ENCODE data around the gene ENTPD3.

ENTPD3 gene, protein sequence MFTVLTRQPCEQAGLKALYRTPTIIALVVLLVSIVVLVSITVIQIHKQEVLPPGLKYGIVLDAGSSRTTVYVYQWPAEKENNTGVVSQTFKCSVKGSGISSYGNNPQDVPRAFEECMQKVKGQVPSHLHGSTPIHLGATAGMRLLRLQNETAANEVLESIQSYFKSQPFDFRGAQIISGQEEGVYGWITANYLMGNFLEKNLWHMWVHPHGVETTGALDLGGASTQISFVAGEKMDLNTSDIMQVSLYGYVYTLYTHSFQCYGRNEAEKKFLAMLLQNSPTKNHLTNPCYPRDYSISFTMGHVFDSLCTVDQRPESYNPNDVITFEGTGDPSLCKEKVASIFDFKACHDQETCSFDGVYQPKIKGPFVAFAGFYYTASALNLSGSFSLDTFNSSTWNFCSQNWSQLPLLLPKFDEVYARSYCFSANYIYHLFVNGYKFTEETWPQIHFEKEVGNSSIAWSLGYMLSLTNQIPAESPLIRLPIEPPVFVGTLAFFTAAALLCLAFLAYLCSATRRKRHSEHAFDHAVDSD

DNA sequence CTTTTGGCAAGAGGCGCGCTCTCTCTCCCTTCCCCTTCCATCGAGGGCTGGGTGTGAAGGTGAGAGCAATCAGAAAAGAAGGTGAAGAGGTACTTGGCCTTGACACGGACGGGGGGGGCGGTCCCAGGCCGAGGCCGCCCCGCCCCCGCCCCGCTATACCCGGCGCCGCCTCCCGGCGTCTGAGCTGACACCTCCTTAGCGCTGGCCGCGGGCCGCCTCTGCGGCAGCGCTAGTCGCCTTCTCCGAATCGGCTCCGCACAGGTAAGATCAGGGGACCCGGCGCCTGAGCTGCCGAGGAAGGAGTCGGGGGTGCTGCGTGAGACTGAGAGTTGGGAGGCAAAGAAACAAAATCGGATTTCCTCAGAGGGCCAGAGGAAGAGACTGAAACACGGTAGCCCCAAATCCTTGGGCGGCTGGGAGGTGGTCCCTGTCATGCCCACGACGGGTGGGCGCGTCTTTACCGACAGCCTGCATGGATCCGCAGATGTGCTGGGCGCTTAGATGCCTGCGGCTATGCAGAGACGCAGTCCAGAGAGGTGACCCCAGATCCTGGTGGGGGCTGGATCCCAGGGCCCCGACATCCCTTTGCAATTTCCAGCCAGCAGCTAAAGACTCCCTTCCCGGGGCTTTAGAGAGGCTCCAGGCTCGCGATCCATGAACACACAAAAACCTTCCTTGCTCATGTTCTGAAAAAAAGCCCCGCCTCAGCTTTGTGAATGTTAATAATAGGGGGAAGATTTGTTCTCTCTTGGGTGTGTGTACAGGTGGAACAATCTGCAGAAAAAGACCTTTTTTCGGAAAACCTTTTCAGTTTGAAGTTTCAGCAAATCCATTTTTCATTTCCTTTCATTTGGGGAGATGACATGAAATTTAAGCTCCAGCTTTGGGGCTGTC lies at the start of gene ENTPD3:
ENTPD3 (plus strand) TSS at position 184 of the 894 bp plus-strand sequence. CDS start 874 bp downstream, outside the sequence.
- DNase-seq (ENCODE audit: low read depth in 2 of 3, low spot score in 2 of 3): peak in 2 of 3 experiments; percentile 3 to 11

DNA sequence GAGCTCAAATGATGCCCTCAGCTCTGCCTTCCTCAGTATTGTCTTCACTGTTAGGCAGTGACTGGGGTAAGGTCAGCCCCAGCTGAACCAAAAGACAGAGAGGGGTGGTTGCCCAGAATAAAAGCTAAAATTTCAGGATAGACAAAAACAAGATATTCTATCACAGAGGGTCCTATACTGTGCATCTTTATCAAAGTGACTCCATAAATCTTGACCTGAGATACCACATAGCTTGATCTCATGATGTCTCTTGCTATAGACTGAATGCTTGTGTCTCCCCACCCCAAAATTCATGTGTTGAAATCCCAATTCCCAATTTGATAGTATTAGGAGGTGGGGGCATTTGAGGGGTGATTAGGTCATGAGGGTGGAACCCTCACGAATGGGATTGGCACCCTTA lies 47.1 kb upstream of the ENTPD3 start:
- no peak for DNase-seq (ENCODE audit: low read depth in 2 of 3, low spot score in 2 of 3)

DNA sequence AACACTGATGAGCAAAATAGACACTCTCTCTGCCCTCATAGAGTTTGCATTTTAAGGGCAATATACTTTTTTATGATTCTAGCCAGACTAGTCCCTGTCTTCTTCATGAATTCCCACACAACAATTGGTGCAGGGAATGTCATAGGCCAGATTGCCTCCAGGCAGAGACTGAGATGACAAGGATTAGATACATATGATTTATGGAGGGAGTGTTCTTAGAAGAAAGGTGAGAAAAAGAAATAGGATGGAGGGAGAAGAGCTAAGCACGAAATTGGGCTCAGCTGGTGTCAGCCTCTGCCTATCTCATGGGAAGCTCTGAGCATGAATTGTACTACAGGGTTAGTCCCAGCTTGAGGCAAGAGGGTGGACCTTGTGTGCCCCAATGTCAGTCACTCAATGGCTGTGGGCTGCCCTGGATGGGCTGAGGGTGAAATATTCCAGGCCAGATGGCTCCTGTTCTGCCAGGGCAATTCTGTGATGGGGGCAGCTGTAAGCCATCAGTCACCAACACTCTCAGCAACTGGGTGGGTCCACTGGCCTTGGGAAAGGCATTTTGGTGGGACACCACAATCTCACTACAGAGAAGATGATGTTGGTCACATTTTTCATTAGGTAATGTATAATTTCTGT lies 46.3 kb upstream of the ENTPD3 start:
- no peak for DNase-seq (ENCODE audit: low read depth in 2 of 3, low spot score in 2 of 3)

DNA sequence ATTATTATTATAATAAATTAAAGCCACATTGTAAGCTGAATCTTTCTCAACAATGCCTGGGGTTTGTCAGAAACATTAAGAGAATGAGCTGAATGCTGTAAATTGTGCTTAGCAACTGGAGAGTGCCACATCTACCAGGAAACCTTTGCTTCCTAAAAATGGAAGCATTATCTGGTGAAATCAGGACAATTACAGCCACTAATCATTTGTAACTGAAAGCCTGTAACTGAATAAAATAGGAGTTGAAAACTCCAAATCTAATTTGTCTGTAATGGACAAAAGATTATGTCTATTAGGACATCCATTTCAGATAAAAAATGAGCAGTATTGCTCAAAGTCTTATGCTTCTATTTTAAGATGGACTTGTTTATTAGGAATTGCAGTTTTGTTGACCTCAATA lies 45.3 kb upstream of the ENTPD3 start:
- no peak for DNase-seq (ENCODE audit: low read depth in 2 of 3, low spot score in 2 of 3)

DNA sequence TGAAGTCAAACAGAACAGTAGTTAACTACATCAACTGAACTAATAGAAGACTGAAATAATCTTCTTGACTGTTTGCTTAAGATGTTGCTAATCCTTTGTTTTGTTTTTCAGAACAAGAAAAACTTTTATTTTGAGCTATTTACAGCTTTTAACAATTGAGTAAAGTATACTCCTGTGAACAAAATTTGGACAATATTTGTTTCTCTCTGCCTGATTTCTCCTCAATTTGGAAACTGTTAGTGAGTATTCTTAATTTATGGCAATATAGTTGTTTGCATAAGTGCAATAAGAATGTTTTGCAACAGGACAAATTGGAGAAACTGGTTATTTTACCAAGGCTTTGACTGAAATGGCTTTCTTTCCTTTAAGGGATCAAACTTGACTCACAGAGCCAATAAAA lies 36.5 kb upstream of the ENTPD3 start:
- DNase-seq (ENCODE audit: low read depth in 2 of 3, low spot score in 2 of 3): no peak

DNA sequence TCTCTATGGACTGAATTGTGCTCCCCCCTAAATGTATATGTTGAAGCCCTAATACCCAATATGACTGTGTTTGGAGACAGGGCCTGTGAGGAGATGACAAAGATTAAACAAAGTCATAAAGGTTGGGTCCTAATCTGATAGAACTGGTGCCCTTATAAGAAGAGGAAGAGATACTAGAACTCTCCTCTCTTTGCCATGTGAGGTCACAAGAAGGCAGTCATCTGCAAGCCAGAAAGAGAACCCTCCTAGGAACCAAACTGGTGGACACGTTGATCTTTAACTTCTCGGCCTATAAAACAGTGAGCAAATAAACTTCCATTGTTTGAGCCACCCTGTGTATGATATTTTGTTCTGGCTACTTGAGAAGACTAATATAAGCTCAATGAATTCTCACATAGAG lies 31.6 kb upstream of the ENTPD3 start:
- DNase-seq (ENCODE audit: low read depth in 2 of 3, low spot score in 2 of 3): no peak

DNA sequence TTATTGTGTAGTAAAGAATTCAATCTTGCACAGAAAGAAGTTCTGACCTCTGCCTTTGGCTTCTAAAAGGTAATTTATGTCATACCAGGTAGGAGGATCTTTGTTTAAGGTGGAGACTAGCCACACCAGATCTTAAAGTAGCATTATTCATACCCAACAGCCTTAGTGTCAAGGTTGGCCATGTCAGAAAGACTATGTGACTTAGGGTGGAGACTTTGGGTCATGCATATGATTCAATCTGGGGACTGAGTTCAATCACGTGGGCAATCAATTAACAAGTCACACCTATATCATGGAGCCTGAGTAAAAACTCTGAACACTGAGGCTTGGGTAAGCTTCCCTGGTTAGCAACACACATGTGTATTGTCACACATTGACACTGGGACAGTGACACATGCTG lies 28.5 kb upstream of the ENTPD3 start:
- DNase-seq (ENCODE audit: low read depth in 2 of 3, low spot score in 2 of 3): no peak

DNA sequence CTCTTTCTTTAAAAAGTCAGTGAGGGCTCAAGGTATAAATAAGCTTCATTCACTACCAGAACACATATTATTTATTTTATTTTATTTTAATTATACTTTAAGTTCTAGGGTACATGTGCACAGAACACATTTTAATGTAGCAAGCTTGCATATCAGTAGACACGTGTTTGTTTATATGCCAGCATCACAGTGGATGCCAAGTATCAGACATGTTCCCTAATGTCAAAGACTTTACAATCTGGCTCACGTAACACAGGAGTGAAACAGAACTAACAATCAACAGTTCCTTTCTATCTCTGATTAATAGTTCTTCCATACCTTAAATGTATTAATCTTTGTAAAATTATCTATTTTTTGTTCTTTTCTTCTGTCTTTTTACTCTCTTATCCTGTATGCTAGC lies 23.3 kb upstream of the ENTPD3 start:
- no peak for DNase-seq (ENCODE audit: low read depth in 2 of 3, low spot score in 2 of 3)

DNA sequence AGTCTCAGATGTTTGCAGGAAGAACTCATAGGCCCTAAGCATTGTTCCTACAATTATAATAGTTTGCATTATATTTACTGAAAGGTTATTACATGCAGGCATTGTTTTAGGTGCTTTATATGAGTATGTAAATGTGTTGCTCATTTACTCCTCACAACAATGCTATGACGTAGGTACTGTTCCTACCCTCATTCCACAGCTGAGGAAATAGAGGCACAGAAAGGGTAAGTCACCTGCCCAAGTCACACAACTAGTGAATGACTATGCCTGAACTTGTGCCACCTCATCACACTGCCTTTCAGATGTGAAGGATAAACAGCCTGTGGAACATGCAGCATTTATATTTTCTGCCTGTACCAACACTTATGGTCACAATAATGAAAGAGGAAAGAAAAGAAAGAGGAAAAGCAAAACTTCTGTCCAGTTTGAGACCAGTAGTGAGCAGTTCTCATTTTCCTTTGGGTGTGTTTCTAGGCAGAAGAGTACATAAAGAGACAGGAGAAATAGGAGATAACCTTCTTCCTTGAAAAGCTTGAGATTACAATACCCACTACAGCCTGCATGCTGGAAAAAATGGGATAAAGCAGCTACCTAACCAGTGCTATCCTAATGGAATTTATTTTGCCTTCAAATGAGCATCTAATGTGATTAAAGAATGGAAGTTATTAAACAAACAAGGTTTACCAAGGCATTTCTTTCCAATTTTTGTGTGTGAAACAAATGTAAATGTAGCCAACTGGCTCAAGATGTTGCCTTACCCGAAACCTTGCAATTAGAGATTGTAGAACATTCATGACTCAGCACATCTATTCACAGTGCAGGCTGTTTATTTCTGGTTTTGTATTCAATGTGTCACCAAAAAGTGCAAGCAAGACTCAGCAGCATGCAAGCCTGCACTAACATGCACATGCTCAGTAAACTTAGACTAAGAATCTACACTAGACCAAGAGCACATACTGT lies 20.5 kb upstream of the ENTPD3 start:
- no peak for DNase-seq (ENCODE audit: low read depth in 2 of 3, low spot score in 2 of 3)

DNA sequence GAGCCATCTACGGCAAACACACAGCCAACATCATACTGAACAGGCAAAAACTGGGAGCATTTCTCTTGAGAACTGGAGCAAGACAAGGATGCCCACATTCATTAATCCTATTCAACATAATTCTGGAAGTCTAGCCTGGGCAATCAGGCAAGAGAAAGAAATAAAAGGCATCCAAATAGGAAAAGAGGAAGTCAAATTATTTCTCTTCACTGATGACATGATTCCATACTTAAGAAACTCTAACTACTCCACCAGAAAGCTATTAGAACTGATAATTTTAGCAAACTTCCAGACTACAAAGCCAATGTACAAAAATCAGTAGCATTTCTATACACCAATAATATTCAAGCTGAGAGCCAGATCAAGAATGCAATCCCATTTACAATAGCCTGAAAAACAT lies 17.3 kb upstream of the ENTPD3 start:
- DNase-seq (ENCODE audit: low read depth in 2 of 3, low spot score in 2 of 3): no peak

DNA sequence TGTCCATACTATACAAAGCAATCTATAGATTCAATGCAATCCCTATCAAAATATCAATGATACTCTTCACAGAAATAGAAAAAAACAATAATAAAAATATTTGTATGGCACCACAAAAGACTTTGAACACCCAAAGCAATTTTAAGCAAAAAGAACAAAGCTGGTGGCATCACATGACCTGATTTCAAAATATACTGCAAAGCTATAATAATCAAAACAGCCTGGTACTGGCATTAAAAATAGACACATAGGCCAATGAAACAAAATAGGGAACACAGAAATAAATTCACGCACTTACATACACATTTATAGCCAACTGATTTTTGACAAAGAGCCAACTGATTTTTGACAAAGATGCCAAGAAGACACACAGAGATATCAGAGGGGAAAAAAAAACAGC lies 9.2 kb upstream of the ENTPD3 start:
- no peak for DNase-seq (ENCODE audit: low read depth in 2 of 3, low spot score in 2 of 3)

DNA sequence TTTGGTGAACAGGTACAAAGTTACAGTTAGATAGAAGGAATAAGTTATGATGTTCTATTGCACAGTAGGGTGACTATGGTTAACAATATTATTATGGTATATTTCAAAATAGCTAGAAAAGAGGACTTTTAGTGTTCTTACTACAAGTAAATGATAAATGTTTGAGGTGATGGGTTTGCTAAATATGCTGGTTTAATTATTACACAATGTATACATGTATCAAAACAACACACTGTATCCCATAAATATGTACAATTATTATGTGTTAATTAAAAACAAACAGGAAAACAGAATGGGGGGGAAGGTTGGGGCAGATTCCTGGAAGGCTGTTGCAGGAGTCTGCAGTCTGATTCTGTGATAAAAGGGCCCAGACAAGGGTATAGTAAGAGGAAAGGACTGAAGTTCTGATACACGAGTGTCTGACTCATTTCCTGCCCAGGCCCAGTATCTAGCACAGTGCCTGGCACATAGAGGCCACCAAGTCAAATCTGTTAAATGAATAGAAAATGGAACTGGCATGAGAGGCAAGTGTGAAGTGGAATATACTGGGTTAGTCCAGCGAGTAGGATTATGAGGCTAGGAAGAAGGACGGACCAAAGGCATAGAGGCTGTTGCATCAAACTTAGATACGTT lies 7.2 kb upstream of the ENTPD3 start:
- DNase-seq (ENCODE audit: low read depth in 2 of 3, low spot score in 2 of 3): no peak

DNA sequence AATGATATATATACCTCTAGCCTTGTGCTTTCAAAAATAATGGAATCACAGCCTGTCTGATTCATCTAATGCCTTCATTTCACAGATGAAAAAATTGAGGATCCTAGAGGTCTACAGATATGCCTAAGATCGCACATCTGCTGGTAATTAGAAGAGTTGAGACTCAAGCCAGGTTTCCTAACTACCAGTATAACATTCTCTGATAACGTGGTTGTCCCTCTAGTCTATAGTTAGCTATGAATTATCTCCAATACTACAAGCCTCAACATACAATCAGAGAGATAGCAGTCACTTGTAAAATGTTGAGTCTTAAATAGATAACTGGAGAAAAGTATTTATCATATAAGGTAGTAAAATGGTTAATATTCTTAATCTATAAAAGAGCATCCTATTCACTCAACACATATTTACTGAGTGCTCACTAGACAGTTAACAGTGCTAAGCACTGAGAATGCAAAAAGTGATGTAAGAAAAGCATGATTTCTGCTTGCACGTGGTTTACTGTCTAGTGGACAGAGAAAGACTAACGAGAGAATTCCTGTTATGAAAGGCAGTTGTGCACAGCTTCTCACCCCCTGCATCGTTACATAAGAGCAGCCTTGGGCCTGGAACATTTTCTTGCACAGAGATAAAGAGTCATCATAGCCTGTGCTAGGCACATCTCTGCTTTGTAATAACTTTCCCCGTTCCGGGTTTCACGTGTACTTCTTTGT lies 4.9 kb upstream of the ENTPD3 start:
- DNase-seq (ENCODE audit: low read depth in 2 of 3, low spot score in 2 of 3): no peak

DNA sequence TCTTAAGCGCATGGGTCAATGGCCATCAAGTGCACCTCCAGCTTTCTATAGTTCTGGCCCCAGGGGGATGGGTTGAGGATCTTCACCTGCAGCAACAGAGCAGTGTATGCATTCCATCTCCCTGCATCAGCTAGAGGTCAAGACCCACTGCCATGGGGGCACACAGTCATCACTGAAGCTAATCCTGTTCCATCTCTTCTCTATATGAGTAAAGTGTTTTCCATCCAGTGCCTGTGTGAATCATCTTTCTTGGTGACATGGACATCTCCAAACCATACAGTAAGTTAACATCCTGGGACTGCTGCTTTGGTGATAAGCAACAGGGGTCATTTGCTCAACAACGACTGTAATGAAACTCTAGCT lies 4.4 kb upstream of the ENTPD3 start:
- no peak for DNase-seq (ENCODE audit: low read depth in 2 of 3, low spot score in 2 of 3)

DNA sequence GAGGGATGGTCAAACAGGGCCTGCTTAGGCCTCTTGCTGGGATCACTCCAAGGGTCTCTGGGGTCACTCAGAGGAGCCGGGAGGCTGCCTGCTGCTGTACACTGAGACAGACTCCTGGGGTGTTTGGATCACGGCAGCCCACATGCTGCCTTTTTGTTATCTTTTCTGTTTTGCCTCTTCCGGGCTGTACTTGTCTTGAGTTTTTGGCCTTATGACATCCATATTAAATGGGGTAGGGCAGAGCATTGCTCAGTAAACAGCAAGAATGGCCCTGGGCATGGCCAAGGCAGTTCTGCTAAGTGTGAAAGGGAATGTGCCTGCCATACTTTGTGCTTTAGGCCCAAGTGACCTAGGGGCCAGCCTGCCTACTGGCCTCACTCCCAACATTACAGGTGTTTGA lies 771 bp upstream of the ENTPD3 start:
- DNase-seq (ENCODE audit: low read depth in 2 of 3, low spot score in 2 of 3): no peak

DNA sequence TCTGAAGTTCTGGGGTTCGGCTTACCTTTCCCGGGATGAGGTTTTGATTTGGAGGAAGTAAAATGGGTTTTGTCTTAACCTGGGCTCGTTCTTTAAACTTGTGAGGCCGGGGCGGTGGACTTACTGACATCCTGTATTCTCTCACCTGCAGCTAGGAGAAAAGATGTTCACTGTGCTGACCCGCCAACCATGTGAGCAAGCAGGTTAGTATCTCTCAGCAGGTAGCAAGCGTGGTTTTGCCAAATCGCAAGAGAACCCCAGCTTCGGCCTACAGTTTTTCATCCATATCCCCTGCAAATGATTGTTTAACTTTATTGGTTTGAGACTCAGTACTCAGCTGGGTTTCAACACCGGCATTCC lies 891 bp downstream of the ENTPD3 start:
- no peak for DNase-seq (ENCODE audit: low read depth in 2 of 3, low spot score in 2 of 3)

DNA sequence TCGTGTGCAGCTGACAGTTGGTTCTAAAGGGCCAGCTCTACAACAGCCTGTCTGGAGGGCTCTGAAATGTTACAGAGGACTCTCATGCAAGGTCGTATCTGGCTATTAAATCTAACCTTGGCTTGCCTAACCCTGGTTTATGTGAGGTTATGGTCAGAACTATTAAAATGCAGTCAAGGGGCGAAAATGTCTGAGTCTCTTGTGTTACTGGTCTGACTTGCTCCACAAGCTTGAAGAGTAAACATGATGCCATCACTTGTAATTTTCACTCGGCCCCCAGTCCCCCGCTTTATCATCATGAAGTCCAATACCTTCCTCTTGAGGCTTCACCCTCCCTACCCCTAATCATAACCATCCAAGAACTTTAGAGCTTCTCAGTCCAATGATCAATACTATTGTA lies 9.4 kb downstream of the ENTPD3 start:
- no peak for DNase-seq (ENCODE audit: low read depth in 2 of 3, low spot score in 2 of 3)

DNA sequence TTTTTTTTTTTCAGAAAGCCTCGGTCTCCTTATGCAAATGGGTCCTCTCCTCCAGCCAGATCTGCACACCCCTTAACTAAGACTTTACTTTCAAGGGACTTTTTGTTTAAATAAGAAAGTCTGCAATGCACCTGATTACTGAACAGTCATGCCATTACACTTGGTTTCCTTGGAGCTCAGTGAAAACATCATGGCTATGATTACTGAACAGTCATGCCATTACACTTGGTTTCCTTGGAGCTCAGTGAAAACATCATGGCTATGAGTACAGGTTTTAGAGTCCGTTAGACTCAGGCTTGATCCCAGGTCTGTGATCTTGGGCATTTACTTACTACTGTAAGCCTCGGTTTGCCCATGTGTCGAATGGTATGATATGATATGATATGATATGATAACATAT lies 10.1 kb downstream of the ENTPD3 start:
- no peak for DNase-seq (ENCODE audit: low read depth in 2 of 3, low spot score in 2 of 3)

DNA sequence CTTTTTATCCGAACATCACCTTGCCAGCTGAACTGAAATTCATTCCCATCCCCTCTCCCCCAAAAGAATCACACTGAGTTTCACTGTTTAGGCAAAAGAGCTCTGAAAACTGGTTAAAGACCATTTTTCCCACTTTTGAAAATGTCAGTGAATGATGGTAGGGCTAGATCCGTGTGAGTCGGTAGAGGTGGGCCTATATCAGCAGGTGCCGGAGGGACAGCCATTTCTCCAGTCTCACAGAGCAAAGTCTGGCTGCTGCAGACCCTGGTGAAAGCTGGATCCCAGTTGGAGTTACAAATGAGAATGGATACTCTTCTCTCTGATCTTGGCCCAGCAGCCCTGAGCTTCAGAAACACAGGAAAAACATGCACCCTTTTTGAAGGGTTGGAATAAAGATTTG lies 10.9 kb downstream of the ENTPD3 start:
- no peak for DNase-seq (ENCODE audit: low read depth in 2 of 3, low spot score in 2 of 3)

DNA sequence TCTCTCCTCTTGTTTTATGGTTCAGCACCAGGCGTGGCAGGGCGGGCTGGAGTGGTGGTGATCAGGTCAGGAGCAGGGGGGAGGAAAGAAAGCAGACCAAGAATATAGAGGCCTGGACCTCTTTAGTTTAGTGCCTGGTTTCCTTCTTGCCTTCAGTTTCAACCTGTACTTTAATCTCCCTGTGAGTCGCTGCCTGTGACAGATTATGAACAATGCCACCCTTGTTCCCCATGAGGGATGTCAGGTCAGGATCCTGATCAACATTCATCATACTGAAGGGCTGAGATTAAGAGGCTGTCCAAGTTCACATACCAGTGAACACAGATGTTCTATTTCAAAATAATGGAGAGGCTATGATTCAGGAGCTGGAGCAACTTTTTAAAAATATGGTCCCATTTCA lies 11.4 kb downstream of the ENTPD3 start:
- DNase-seq (ENCODE audit: low read depth in 2 of 3, low spot score in 2 of 3): no peak

All from activated CD8-positive, alpha-beta memory T cell treated with anti-CD3 and anti-CD28 coated beads for 48 hours (primary cell).